GM21526 (cell line): ENCODE results near the gene MAMDC4.

Experiments
- ATAC-seq: cut with Tn5 transposase; IDR thresholded peaks from one replicate; pipeline ENCODE4 v1.9.1; 2021; ENCODE audit warnings: moderate library complexity; ENCODE audit not compliant: unreplicated experiment, low FRiP score

Gene MAMDC4

DNA sequence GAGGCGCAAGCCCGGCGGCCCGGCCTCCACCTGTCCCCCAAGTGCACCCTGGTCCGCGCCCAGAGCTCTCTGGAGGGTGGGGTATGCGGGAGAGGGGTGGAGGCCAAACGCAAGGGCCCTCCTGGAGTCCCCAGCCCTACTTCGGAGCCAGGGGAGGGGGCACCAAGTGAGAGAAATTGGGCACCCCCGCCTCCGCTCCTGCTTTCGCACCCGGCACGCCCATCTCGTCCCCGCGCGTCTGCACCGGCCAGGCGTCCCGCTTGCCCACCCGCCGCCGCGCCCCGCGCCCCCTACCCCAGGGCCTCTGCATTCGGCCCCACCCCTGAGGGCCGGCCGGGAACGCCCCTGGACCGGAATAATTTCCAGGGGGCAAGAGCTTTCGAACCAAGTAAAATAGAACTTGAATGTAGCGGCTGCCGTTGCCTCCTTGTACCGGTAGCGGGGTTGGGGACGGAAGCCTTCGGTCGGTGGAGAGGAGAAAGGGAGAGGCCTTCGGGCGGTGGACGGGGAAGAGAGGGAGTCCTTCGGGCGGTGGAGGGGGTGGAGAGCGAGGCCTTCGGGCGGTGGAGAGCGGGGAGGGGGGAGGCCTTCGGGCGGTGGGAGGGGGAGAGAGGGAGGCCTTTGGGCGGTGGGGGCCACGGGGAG lies 3.6 kb upstream of the MAMDC4 start:
- ATAC-seq: no peak

DNA sequence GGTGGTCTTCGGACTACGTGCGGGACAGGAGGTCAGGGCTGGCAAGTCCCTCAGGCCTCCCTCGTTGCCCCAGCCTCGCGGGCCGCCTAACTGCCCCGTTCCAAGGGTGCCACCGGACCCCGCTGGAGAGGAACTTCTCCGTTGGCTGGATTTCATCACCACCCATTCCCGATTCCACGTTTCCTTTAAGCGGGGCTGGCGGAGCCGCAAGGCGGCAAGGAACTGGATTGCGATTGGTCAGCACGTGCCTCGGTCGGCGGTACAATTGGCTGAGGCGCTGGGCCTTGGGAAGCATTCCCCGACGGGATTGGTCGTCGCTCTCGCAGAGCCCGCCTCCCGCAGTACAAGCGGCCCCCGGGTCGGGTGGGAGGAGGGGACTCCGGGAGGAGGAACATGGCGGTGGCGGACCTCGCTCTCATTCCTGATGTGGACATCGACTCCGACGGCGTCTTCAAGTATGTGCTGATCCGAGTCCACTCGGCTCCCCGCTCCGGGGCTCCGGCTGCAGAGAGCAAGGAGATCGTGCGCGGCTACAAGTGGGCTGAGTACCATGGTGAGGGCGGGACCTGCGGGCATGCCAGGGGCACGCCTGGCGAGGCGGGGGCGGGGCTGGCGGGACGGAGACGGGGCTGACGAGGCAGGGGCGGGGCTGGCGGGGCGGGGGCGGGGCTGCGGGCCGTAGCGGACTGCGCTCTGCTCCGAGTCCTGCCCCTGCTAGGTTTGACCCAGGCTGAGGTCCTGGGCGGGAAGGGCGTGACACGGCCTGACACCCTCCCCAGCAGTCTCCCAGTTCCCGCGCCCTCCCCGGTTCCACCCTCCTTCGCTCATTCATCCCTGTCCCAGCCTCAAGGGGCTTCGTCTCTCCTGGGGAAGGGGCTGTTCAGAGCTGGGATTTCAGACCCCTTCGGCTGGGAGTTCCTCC lies 2.8 kb upstream of the MAMDC4 start, which contains the start of gene PHPT1:
TSS of gene PHPT1 (plus strand) at position 372 of the 922 bp plus-strand sequence. CDS start at position 394, 22 bp downstream.
- ATAC-seq: peak; percentile 79

DNA sequence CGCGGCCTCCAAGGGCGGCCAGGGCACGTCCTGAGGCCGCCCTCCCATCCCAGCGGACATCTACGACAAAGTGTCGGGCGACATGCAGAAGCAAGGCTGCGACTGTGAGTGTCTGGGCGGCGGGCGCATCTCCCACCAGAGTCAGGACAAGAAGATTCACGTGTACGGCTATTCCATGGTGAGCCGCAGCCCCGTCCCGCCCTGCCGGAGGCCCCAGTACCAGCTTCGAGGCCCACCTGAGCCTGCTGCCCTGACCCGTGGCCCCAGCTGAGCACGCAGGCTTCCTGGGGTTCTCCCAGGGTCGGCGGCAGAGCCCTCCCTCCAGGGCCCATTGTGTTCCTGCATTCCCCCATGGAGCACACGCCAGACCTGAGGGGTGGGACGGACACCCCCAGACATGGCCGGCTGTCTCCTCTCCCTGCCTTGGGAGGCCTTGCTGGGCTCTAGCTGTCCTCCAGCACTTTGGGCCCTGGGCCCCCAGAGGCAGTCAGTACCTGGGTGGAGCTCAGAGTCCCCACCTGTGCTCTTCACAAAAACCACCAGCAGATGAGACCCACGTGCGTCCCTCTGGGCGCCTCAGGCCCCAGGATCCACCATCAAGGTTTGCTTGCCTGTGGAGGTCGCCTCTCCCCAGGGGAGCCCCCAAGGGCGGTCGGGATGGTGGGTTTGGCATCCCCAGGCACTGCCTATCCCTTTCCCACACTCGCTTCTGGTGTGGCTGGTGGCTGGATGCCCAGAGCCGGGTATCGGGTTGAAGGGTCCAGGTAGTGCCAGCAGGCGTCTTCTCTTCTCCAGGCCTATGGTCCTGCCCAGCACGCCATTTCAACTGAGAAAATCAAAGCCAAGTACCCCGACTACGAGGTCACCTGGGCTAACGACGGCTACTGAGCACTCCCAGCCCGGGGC lies 1.9 kb upstream of the MAMDC4 start:
- no peak for ATAC-seq

DNA sequence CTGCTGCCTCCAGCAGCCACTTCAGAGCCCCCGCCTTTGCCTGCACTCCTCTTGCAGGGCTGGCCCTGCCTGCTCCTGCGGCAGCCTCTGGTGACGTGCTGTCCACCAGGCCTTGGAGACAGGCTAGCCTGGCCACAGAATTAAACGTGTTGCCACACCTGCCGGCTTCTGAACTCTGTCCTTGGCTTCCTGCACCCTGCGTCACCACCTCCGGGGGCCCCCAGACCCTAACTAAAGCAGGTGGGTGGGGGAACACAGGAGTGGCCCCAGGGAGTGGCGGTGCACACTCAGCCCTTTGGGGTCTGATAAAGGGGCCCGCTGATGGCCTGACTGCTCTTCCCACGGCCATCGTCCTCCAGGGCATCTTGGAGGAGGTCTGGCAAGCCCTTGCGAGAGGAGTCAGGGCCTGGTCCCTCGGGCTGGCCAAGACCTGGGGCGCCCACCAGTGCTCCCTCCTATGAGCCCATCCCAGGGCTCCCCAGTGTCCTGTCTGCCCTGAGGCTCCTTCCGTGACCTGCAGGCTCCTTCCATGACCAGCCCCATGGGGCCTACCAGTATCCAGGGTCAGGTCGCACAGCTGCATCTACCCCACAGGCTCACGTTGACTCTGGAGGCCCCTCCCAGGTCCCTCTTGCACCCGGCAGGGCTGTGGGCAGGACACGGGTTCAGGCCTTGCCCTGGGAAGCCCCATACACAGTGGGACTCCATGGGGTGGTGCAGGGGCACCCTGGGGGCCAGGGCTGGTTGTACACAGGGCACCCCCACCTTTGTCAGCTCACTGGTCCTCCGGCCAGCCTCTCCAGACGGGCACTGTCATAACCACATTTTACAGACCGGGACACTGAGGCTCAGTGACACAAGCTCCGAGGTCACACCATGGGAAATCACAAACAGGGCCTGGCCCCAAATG lies 1.0 kb upstream of the MAMDC4 start:
- ATAC-seq: no peak

DNA sequence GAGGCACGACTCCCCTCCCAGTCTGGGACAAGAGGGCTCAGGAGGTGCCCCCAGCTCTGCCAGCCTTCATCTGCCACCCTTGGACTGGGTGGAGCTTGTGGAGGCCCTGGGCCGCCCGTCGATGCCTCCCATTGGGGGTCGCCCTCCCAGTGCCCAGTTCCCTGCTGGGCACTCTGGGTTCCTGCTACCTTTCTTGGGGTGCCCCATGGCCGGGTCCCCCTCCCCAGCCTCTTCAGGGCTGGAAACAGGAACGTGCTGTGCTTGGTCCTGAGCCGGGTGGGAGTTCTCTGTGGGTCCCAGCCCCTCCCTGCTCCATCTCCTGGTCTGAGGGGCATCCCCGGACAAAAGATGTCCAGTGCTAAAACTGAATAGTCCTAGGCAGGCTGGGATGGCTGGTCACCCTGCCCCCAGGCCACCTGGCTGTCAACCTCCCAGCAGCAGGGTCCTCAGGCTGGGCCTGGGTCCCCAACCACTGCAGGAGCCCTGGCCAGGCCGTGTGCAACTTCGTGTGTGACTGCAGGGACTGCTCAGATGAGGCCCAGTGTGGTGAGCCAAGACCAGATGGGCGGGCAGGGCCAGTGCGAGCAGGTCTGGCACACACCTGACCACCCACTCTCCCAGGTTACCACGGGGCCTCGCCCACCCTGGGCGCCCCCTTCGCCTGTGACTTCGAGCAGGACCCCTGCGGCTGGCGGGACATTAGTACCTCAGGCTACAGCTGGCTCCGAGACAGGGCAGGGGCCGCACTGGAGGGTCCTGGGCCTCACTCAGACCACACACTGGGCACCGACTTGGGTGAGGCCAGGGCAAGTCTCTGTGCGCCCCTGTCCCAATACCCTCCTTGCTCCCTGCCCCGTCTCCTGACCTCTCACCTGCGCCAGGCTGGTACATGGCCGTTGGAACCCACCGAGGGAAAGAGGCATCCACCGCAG lies 784 bp downstream of the MAMDC4 start:
- no peak for ATAC-seq

DNA sequence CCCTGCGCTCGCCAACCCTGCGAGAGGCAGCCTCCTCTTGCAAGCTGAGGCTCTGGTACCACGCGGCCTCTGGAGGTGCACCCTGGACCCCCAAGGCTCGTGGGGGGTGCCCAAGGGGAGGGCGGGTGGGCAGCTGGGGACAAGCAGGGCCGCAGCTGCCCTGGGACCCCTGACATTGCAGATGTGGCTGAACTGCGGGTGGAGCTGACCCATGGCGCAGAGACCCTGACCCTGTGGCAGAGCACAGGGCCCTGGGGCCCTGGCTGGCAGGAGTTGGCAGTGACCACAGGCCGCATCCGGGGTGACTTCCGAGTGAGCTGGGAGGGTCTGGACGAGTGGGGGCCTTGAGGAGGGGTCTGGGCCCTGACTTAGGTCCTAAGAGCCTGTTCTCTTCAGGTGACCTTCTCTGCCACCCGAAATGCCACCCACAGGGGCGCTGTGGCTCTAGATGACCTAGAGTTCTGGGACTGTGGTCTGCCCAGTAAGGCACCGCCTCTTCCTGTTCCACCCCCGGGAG lies 1.5 kb downstream of the MAMDC4 start:
- ATAC-seq: no peak

DNA sequence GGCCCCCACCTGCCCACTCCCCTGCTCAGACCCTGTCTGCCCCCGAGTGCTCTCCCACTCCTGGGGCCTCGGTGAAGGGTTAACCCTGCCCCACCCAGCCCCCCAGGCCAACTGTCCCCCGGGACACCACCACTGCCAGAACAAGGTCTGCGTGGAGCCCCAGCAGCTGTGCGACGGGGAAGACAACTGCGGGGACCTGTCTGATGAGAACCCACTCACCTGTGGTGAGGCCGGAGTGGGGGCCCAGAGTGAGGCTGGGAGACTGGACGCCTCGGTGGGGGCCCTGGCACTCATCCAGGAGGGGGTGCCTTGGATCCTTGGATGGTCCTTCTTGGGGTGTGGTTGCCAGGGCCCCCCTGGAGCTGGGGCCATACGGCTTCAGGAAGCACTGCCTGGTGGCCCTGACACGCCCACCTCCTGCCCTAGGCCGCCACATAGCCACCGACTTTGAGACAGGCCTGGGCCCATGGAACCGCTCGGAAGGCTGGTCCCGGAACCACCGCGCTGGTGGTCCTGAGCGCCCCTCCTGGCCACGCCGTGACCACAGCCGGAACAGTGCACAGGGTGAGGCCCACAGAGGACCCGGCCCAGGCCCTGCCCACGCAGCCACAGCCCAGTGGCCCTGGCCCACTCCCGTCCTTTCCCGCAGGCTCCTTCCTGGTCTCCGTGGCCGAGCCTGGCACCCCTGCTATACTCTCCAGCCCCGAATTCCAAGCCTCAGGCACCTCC lies 2.1 kb downstream of the MAMDC4 start:
- ATAC-seq: no peak

DNA sequence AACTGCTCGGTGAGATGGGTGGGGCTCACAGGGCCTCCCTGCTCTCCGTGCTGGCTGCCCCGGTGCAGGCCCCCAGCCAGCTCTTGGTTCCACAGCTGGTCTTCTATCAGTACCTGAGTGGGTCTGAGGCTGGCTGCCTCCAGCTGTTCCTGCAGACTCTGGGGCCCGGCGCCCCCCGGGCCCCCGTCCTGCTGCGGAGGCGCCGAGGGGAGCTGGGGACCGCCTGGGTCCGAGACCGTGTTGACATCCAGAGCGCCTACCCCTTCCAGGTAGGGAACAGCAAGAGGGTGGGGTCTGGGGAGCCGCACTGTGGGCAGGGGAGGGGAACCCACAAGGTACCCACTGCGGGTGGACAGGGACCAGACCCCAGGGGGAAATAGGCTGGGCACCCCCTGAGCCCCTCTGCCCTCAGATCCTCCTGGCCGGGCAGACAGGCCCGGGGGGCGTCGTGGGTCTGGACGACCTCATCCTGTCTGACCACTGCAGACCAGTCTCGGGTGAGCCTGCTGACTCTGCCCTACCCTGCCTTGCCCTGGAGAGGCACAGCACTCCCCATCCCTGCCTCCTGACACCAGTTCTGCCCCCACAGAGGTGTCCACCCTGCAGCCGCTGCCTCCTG lies 2.8 kb downstream of the MAMDC4 start:
- ATAC-seq: no peak

DNA sequence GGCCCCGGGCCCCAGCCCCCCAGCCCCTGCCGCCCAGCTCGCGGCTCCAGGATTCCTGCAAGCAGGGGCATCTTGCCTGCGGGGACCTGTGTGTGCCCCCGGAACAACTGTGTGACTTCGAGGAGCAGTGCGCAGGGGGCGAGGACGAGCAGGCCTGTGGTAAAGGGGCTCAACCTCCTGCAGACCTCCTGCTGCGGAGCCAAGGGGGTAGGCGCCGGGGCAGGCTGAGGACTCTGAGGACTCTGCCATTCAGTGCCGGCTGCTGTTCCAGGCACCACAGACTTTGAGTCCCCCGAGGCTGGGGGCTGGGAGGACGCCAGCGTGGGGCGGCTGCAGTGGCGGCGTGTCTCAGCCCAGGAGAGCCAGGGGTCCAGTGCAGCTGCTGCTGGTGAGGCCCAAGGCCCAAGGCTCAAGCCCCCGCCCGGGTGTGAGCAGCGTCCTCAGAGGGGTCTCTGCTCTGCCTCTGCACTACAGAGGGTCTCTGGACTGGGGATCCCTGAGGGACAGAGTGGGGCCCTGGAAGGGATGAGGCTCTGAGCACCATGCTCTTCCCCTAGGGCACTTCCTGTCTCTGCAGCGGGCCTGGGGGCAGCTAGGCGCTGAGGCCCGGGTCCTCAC lies 3.4 kb downstream of the MAMDC4 start:
- ATAC-seq: no peak

DNA sequence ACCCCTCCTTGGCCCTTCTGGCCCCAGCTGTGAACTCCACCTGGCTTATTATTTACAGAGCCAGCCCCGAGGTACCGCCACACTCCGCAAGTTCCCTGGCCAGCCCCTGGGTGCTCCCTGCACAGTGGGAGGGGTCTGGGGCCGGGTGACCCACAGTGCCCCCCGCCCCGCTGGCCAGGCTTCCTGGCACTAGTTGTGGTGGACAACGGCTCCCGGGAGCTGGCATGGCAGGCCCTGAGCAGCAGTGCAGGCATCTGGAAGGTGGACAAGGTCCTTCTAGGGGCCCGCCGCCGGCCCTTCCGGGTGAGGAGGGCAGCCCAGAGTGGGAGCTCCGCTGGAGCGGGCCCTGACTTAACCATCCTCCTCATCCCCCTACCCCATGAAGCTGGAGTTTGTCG lies 3.9 kb downstream of the MAMDC4 start:
- no peak for ATAC-seq

DNA sequence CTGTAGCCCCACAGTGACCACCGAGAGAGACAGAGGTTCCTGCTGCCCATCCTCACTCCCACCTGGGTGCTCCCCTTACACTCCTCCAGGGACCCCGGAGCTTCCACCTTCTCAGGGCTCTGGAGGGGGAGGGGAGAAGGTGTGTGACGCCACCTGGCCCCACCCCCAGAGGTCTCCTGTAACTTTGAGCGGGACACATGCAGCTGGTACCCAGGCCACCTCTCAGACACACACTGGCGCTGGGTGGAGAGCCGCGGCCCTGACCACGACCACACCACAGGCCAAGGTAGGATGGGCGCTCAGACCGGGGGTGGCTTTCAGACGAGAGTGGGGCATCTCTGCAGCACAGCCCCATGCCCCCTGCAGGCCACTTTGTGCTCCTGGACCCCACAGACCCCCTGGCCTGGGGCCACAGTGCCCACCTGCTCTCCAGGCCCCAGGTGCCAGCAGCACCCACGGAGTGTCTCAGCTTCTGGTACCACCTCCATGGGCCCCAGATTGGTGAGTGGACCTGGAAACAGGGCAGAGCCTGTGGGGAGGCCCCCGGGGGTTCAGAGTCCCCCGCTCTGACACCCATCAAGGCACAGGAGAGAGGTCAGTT lies 4.5 kb downstream of the MAMDC4 start:
- no peak for ATAC-seq

DNA sequence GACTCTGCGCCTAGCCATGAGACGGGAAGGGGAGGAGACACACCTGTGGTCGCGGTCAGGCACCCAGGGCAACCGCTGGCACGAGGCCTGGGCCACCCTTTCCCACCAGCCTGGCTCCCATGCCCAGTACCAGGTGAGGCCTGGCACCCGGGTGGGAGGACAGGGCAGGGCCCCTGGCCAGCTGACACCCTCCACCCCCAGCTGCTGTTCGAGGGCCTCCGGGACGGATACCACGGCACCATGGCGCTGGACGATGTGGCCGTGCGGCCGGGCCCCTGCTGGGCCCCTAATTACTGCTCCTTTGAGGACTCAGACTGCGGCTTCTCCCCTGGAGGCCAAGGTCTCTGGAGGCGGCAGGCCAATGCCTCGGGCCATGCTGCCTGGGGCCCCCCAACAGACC lies 5.0 kb downstream of the MAMDC4 start:
- ATAC-seq: no peak

DNA sequence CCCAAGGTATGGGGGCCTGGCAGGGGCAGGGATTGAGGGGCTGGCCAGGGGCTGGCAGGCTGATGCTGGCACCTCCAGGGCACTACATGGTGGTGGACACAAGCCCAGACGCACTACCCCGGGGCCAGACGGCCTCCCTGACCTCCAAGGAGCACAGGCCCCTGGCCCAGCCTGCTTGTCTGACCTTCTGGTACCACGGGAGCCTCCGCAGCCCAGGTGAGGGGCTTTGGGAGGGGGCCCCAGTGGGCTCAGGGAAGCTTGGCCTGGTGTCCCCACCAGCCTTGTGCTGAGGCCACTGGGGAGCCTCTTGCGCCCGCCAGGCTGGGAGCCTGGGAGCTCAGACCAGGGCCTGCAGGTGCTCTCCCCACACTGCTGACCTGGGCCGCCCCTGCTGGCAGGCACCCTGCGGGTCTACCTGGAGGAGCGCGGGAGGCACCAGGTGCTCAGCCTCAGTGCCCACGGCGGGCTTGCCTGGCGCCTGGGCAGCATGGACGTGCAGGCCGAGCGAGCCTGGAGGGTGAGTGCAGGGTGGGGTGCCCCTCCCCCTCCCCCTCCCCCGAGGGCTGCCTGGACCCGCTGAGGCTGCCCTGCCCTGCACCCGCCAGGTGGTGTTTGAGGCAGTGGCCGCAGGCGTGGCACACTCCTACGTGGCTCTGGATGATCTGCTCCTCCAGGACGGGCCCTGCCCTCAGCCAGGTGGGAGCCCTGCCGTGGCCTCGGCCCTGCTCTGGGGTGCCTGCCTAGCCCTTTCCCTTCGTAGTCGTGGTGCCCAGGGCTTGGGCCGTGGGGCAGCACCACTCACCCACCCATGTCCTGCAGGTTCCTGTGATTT lies 5.7 kb downstream of the MAMDC4 start:
- ATAC-seq: no peak

DNA sequence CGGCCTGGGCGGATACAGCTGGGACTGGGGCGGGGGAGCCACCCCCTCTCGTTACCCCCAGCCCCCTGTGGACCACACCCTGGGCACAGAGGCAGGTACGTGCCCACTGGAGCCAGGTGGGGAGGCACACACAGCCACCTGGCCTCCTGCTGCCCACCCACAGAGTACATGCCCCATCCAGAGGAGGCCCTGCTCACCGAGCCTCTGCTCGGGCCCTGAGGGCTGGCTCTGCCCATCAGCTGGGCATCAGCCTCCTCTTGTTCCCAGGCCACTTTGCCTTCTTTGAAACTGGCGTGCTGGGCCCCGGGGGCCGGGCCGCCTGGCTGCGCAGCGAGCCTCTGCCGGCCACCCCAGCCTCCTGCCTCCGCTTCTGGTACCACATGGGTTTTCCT lies 6.3 kb downstream of the MAMDC4 start:
- ATAC-seq: no peak

DNA sequence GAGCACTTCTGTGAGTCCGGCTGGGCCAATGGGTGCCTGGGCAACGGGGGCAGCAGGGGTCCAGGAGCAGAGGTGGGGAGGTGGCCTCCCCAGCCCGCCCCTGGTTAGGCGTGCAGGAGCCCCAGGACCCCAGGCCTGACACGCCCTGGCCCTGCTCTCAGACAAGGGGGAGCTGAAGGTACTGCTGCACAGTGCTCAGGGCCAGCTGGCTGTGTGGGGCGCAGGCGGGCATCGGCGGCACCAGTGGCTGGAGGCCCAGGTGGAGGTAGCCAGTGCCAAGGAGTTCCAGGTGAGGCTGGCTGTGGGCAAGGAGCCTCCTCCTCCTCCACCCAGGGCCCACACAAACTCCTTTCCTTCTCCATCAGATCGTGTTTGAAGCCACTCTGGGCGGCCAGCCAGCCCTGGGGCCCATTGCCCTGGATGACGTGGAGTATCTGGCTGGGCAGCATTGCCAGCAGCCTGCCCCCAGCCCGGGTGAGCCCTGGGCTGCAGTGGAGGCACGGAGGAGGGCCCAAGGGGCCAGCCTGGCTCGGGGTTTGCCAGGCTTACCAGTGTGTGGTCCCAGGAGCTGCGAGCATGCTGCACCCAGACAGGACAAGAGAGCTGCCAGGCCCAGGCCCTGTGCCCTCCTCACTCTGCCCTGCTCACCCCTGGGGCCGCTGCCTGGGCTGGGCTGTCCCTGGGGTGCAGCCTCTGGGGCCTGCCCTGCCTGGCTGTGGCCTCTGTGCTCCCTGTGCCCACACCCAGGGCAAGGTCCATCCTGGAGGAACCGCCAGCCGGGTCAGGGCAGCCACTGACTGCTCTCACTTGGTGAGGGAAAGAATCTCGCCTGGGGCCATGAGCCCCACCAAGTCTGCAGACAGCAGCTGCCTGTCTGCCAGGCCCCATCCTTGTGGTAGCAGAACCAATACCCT lies 7.0 kb downstream of the MAMDC4 start:
- ATAC-seq: no peak
